HG03460 (cell line): Measurements from ENCODE around the gene ANXA4.

Source experiments
- ATAC-seq: cut with Tn5 transposase; IDR thresholded peaks from one replicate; pipeline ENCODE4 v1.9.1; 2021; ENCODE audit not compliant: unreplicated experiment

ANXA4 gene

DNA sequence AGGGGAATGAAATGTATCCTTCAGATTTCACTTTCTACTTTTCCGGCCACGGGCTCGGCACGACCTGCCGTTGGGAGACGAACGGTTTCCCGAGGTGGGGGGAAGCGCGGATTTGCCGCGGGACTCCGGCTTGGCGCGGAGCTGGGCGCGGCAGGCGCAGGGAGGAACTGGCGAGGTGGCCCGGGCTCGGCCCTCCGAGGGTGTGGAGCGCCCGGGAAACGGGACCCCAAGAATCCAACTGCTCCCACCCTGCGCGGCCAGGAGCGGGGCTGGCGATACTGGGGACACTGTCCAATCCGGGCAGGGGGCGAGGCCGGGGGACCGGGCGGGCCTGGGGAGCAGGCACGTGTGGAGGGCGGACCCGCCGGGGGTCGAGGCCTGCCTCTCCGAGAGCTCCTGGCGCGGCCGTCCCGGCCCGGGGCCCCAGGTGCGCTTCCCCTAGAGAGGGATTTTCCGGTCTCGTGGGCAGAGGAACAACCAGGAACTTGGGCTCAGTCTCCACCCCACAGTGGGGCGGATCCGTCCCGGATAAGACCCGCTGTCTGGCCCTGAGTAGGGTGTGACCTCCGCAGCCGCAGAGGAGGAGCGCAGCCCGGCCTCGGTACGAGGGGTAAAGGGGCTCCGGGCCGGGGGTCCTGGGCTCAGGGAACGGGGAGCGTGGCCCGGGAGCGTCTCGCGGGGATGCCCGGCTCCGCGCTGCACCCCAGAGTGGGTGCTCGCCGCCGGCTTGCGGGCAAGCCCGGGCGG, at the start of gene ANXA4:
ANXA4 (plus strand) TSS at position 560 of the 747 bp plus-strand sequence. CDS start 39,432 bp downstream, outside the sequence.
- ATAC-seq = peak; percentile 81

GRCh38 chr2:69692424-69692823, 49.5 kb upstream of the ANXA4 start:
- ATAC-seq = no peak

DNA sequence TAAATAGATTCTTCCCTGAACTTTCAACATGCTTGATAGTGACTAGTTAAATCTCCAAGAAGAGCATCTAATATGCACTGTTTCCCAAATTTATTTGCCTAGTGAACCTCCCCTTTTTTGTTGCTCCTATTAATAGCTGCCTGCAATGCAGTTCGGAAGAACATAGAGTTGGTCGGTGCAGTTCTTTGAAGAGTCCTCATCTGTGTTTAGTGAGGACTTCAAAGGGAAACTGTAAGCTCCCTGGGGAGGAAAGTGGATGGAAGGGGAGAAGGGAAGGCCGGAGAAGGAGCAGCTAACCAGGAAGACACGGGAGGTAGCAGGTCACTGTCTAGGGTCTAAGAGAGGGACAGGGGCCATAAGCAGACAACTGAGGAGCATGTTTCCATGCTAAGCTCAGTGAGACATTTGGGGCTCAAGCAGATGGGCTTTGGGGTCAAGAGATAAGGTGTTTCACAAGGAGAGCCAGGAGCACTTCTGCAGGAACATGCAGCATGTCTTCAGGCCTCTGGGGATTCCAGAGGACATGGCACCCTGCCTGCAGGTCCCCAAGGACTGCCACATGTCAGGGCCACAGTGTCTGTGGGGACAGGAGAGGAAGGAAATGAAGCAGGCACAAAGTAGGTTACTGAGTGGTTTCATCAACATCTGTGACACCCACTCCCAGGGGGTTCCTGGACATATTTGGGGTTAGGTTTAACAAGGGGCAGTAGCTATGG, 48.7 kb upstream of the ANXA4 start:
- peak; percentile 73 for ATAC-seq

GRCh38 chr2:69693775-69694450, 48.0 kb upstream of the ANXA4 start:
- ATAC-seq = no peak

- ATAC-seq = no peak
Measured at GRCh38 chr2:69694894-69695849, 46.8 kb upstream of the ANXA4 start.

DNA sequence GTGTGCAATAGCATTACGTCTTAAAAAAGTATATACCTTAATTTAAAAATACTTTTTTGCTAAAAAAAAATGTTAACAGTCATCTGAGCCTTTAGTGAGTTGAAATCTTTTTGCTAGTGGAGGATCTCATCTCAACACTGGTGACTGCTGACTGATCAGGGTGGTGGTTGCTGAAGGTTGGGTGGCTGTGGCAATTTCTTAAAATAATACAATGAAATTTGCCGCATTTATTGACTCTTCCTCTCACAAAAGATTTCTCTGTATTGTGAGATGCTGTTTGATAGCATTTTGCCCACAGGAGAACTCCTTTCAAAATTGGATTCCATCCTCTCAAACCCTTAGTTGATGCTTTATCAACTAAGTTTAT, 46.1 kb upstream of the ANXA4 start:
- ATAC-seq = no peak

- no peak for ATAC-seq
Measured at GRCh38 chr2:69700381-69700780, 41.6 kb upstream of the ANXA4 start.

- no peak for ATAC-seq
Measured at GRCh38 chr2:69701100-69701945, 40.6 kb upstream of the ANXA4 start.

DNA sequence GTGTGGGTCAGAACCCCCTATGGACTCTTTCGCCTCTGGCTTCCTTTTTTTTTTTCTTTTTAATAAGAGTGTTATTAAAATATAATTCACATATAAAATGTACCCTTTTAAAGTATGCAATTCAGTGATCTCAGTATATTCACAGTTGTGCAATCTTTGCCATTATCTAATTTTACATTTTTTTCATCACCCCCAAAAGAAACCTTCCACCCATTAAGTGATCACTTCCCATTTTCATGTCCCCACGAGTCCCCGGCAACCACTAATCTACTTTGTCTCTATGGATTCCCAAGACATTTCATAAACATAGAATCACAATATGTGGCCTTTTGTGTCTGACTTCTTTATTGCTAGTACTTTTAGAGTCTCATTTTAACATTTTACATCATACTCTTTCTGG, 38.7 kb upstream of the ANXA4 start:
- ATAC-seq = no peak

DNA sequence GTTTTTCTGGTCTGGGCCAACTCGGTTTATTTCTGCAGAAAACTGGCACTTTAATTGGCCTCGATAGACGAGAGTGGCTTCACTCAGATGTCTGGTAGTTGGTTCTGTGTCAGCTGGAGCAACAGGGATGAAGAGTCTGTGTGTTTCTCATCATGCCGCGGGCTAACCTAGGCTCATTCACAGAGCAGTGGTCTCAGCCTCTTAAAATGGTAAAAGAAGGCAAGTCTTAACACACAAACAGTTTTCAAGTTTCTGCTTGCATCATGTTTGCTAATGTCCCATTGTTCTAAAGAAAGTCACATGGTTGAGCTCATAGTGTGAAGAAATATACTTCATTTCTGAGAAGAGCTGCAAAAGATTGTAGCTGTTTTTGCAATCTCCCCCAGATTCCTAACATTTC, 37.5 kb upstream of the ANXA4 start:
- no peak for ATAC-seq

DNA sequence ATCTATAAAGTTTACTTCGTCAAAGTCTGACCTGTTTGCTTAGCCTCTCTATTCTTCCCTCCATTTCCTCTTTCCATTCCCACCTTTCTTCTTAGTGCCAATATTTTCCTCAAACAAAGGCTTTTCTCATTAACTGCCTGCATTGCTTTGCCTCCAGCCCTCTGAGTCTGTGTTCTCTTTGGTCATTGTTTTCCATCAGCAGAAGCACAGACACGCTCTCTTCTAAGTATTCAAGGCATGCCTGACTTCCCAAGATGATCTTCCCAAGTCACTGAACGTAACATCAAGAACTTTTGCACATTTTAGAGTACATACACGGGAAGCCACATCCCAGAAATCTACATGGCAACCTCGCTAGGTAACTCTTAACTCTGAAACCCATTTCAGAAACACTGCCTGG, 32.6 kb upstream of the ANXA4 start:
- ATAC-seq = no peak

GRCh38 chr2:69711971-69712370, 30.0 kb upstream of the ANXA4 start:
- ATAC-seq = no peak

GRCh38 chr2:69714024-69714423, 27.9 kb upstream of the ANXA4 start:
- ATAC-seq = no peak

GRCh38 chr2:69714539-69715220, 27.3 kb upstream of the ANXA4 start:
- peak; percentile 83 for ATAC-seq

- no peak for ATAC-seq
Measured at GRCh38 chr2:69715964-69716363, 26.0 kb upstream of the ANXA4 start.

- ATAC-seq = no peak
Measured at GRCh38 chr2:69716555-69717120, 25.3 kb upstream of the ANXA4 start.

GRCh38 chr2:69717186-69717585, 24.7 kb upstream of the ANXA4 start:
- no peak for ATAC-seq

DNA sequence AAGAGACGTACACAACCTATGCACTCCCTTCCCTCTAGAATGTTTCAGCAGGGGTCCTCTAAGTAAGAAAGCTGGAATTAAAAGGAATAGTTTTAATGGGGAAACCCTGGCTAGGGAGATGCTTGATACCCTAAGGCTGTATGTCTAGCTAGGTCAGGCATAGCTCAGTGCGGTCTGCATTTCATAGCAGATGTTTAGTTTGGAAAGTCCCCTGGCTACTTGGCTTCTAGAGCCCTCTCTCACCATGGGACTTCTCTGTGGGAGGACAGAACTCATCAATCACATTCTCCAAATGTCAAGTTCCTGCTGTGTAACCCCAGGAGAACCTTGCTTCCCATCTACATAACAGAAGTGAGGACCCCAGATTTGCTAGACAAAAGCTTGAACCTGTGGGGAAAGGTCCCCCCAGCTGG, 24.1 kb upstream of the ANXA4 start:
- no peak for ATAC-seq

DNA sequence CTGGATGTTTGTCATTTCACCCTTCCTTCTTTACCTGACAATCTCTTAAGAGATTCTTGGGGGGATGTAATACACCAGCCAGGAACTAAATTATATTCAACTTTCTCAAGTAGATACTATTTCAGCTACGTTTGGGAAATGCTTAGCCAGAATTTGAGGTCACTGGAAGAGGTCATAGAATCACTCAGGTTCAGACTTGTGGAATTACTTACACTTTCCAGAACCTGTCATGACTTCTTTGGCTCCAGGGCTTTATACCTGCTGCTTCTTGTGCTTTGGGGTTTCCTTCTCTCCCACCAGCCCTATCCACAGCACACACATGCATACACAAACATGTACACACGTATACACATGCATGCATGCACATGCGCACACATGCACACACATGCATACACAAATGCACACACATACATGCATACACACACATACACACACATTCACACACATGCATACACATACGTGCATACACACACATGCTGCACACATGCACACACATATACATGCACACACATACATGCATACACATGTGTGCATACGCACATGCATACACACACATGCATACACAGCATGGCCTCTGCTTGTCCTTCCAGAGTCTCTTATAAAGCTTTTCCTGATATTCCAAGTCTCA, 23.5 kb upstream of the ANXA4 start:
- ATAC-seq = no peak
